ENCODE data around the gene RARRES1. TPM values are rescaled to one million over a fixed set of nuclear protein-coding genes. Genes with fewer than 3 reads are reported as not detected.

Gene RARRES1
- total and polyA plus RNA-seq, 4 donors: 36.3 to 110 (median 51.6) TPM

DNA sequence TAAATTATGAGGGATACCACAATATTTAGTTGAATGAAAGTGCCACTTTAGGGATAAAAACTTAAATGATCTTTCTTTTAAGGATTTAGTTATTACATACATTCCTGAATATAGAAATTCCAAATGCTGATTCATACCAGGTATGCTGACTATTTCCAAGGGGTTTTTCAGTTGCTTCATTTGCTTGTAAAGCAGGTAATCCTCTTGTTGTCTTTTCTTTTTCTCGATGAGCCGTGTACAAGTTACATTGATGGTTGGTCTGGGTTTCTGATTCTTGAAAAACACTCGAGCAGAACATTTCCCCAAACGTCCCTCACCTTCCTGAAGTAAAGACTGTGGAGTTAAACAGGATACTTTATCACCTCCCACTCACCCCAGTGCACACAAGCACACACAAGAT lies 21.7 kb downstream of the RARRES1 start:
- Histone ChIP-seq H3K4me3 (no peak overlapping the region), H3K36me3 (ENCODE audit: control insufficient read depth in 4 of 4, insufficient read depth in 4 of 4, low read length in 4 of 4) (peaks cover 6 to 40% (median 24%) of the 10 kb centered on the region in 4 donors), H3K27ac (ENCODE audit: low read depth in 1 of 2, low read length in 1 of 2) (no peak overlapping the region), H3K9me3 (ENCODE audit: control insufficient read depth in 4 of 4, insufficient read depth in 3 of 4, low read length in 3 of 4) (no peaks in the 10 kb centered on the region), H3K4me1 (ENCODE audit: control insufficient read depth in 5 of 5, insufficient read depth in 5 of 5, low read length in 5 of 5) (peaks cover 0 to 12% (median 6%) of the 10 kb centered on the region in 5 donors), H3K27me3 (ENCODE audit: control insufficient read depth in 3 of 3, insufficient read depth in 3 of 3, low read length in 2 of 3) (no peaks in the 10 kb centered on the region), H3K9ac (ENCODE audit: insufficient read depth in 1 of 2, low read length in 2 of 2) (no peak overlapping the region)
- no peak for TF ChIP-seq CTCF (IDR thresholded peaks at IDR 0.05; ENCODE audit: control extremely low read depth, extremely low read depth)
- 80 to 84% methylated on average over 4 of the region's 4 CpGs for WGBS, 2 donors
- ATAC-seq (ENCODE audit: insufficient read depth, low FRiP score): no peak
- no peak for DNase-seq

GRCh38 chr3:158709666-158710083 lies 22.6 kb downstream of the RARRES1 start:
- no peaks in the 10 kb centered on the region for H3K9me3 ChIP-seq (ENCODE audit: control insufficient read depth in 4 of 4, insufficient read depth in 3 of 4, low read length in 3 of 4)
- peaks cover 0 to 12% (median 6%) of the 10 kb centered on the region in 5 donors for H3K4me1 ChIP-seq (ENCODE audit: control insufficient read depth in 5 of 5, insufficient read depth in 5 of 5, low read length in 5 of 5)
- 84 to 85% methylated on average over 4 of the region's 4 CpGs for WGBS, 2 donors
- DNase-seq (no peak), ATAC-seq (ENCODE audit: insufficient read depth, low FRiP score) (peak; percentile 58)
- H3K27me3 ChIP-seq (ENCODE audit: control insufficient read depth in 3 of 3, insufficient read depth in 3 of 3, low read length in 2 of 3): no peaks in the 10 kb centered on the region
- H3K36me3 ChIP-seq (ENCODE audit: control insufficient read depth in 4 of 4, insufficient read depth in 4 of 4, low read length in 4 of 4): peaks cover 7 to 50% (median 27%) of the 10 kb centered on the region in 4 donors
- H3K27ac ChIP-seq (ENCODE audit: low read depth in 1 of 2, low read length in 1 of 2): no peak overlapping the region
- H3K4me3 ChIP-seq: no peak overlapping the region
- H3K9ac ChIP-seq (ENCODE audit: insufficient read depth in 1 of 2, low read length in 2 of 2): no peak overlapping the region
- TF ChIP-seq CTCF (IDR thresholded peaks at IDR 0.05; ENCODE audit: control extremely low read depth, extremely low read depth): no peak

GRCh38 chr3:158703566-158703965 lies 28.7 kb downstream of the RARRES1 start:
- Histone ChIP-seq H3K4me3 (no peak overlapping the region), H3K9ac (ENCODE audit: insufficient read depth in 1 of 2, low read length in 2 of 2) (no peak overlapping the region), H3K27ac (ENCODE audit: low read depth in 1 of 2, low read length in 1 of 2) (no peak overlapping the region), H3K9me3 (ENCODE audit: control insufficient read depth in 4 of 4, insufficient read depth in 3 of 4, low read length in 3 of 4) (no peaks in the 10 kb centered on the region), H3K36me3 (ENCODE audit: control insufficient read depth in 4 of 4, insufficient read depth in 4 of 4, low read length in 4 of 4) (peaks cover 4 to 52% (median 18%) of the 10 kb centered on the region in 4 donors), H3K4me1 (ENCODE audit: control insufficient read depth in 5 of 5, insufficient read depth in 5 of 5, low read length in 5 of 5) (peaks cover 0 to 14% (median 7%) of the 10 kb centered on the region in 5 donors), H3K27me3 (ENCODE audit: control insufficient read depth in 3 of 3, insufficient read depth in 3 of 3, low read length in 2 of 3) (no peaks in the 10 kb centered on the region)
- ATAC-seq (ENCODE audit: insufficient read depth, low FRiP score) (no peak), DNase-seq (no peak)
- TF ChIP-seq CTCF (IDR thresholded peaks at IDR 0.05; ENCODE audit: control extremely low read depth, extremely low read depth): no peak
- 96 to 97% methylated on average over 1 of the region's 1 CpG for WGBS, 2 donors
